Embryonic facial prominence (tissue), 1 donor: Measurements from ENCODE around the gene RPTN.
A peak's percentile ranks its signal among the peaks of the same experiment; 100 is the strongest.

Experiments
- DNase-seq: peaks from one replicate; pipeline ENCODE4 v3.0.0-alpha.2; 2016; ENCODE audit errors: extremely low spot score

The RPTN gene

GRCh38 chr1:152159144-152159543 is at the start of gene RPTN:
Gene RPTN (minus strand): TSS chr1:152159228. CDS start chr1:152157889, 1,339 bp downstream.
- no peak for DNase-seq

- no peak for DNase-seq
Measured at GRCh38 chr1:152198982-152199381, 40.0 kb upstream of the RPTN start.

- DNase-seq, result no peak
Measured at GRCh38 chr1:152197361-152197941, 38.4 kb upstream of the RPTN start.

- no peak for DNase-seq
Measured at GRCh38 chr1:152191711-152192110, 32.7 kb upstream of the RPTN start.

GRCh38 chr1:152191260-152191659 is 32.2 kb upstream of the RPTN start:
- no peak for DNase-seq

GRCh38 chr1:152190589-152190988 is 31.6 kb upstream of the RPTN start:
- DNase-seq, result no peak

- DNase-seq, result peak; percentile 20
Measured at GRCh38 chr1:152189657-152190442, 30.8 kb upstream of the RPTN start.

GRCh38 chr1:152188673-152189591 is 29.9 kb upstream of the RPTN start:
- no peak for DNase-seq

- no peak for DNase-seq
Measured at GRCh38 chr1:152186556-152187285, 27.7 kb upstream of the RPTN start.

- no peak for DNase-seq
Measured at GRCh38 chr1:152185544-152186391, 26.7 kb upstream of the RPTN start.

GRCh38 chr1:152182944-152183361 is 23.9 kb upstream of the RPTN start:
- DNase-seq, result no peak

- no peak for DNase-seq
Measured at GRCh38 chr1:152182431-152182830, 23.4 kb upstream of the RPTN start.

- DNase-seq, result no peak
Measured at GRCh38 chr1:152179566-152179965, 20.5 kb upstream of the RPTN start.

- no peak for DNase-seq
Measured at GRCh38 chr1:152170287-152170905, 11.4 kb upstream of the RPTN start.

GRCh38 chr1:152169366-152170025 is 10.5 kb upstream of the RPTN start:
- no peak for DNase-seq

- DNase-seq, result no peak
Measured at GRCh38 chr1:152168535-152168868, 9.5 kb upstream of the RPTN start.

GRCh38 chr1:152167835-152168534 is 9.0 kb upstream of the RPTN start:
- DNase-seq, result no peak

GRCh38 chr1:152166966-152167365 is 7.9 kb upstream of the RPTN start:
- no peak for DNase-seq
